Frontal cortex (tissue), 4 donors: ENCODE results near the gene RHOB. TPM values are rescaled to one million over a fixed set of nuclear protein-coding genes. Genes with fewer than 3 reads are reported as not detected.
"Not testable (repeated sequence)": the region's sequence is repeated elsewhere in the genome, so short reads cannot be mapped to it uniquely, and the experiment has no call there.

Source experiments
- DNase-seq, 2 donors: peaks; one replicate each; pipeline ENCODE4 v3.0.0; 2012; ENCODE audit warnings: low spot score in 2 of 2
- FAIRE-seq: peaks from 2 replicates; lab custom pipeline; 2012; peaks lifted over from hg19 to GRCh38; lab: Jason Lieb, UNC
- small RNA-seq: library from RNA; depleted of rRNA; stranded (forward); fragments of <200 nt; gene quantifications from one replicate; pipeline ENCODE3, GENCODE V24; 2014
- total RNA-seq: library from RNA; depleted of rRNA; stranded (reverse); fragments of >200 nt; gene quantifications from one replicate; pipeline ENCODE4 v1.2.3, GENCODE V29; 2014
- donor health status: control.
- donor health status: control.
- donor health status: control.

Gene RHOB
- total RNA-seq, 1 donor from 2014 or later: 300 TPM

GRCh38 chr2:20486571-20486970 lies 39.7 kb downstream of the RHOB start:
- DNase-seq (no peak), FAIRE-seq (no peak)

- no peak for DNase-seq
Measured at GRCh38 chr2:20487030-20487391, 40.1 kb downstream of the RHOB start.

GRCh38 chr2:20487392-20488174 lies 40.7 kb downstream of the RHOB start:
- DNase-seq: no peak
- no peak for FAIRE-seq

More at GRCh38 chr2:20487030-20487391, 40.1 kb downstream of the RHOB start:
- FAIRE-seq: no peak

- no peak for DNase-seq
- FAIRE-seq: no peak
Measured at GRCh38 chr2:20488201-20488641, 41.3 kb downstream of the RHOB start.

- no peak for DNase-seq
- FAIRE-seq: no peak
Measured at GRCh38 chr2:20488782-20489181, 41.9 kb downstream of the RHOB start.

GRCh38 chr2:20490300-20491181 lies 43.7 kb downstream of the RHOB start:
- FAIRE-seq (no peak), DNase-seq (no peak)

- no peak for FAIRE-seq
- no peak for DNase-seq
Measured at GRCh38 chr2:20491739-20492531, 45.1 kb downstream of the RHOB start.

GRCh38 chr2:20493095-20493494 lies 46.2 kb downstream of the RHOB start:
- FAIRE-seq, DNase-seq: not testable (repeated sequence)

GRCh38 chr2:20494241-20494640 lies 47.4 kb downstream of the RHOB start:
- FAIRE-seq (no peak), DNase-seq (no peak)

- FAIRE-seq (no peak), DNase-seq (no peak)
Measured at GRCh38 chr2:20496076-20496872, 49.4 kb downstream of the RHOB start.

- DNase-seq (no peak), FAIRE-seq (no peak)
Measured at GRCh38 chr2:20496942-20497341, 50.1 kb downstream of the RHOB start.

Small RNA genes lying within 50 kb of the gene (small RNA-seq; reads per million reads assigned to genes)
- not detected for gene RF00019
- not detected for gene RNA5SP86

Other genes with a start within 250 kb of the RHOB start
- 9.8 TPM for gene SDC1, start 221.9 kb upstream of the RHOB start, total RNA-seq
- gene PUM2, start 96.2 kb upstream of the RHOB start, total RNA-seq: 118 TPM
- 7.7 TPM for gene HS1BP3, start 204.0 kb downstream of the RHOB start, total RNA-seq
- under 0.01 TPM for gene GDF7, start 220.1 kb downstream of the RHOB start, total RNA-seq